Mucosa of stomach (tissue), 1 donor: ENCODE data around the gene MAGEA10.
"Not testable (repeated sequence)": the region's sequence is repeated elsewhere in the genome, so short reads cannot be mapped to it uniquely, and the experiment has no call there.

ENCODE experiments used
- H3K27me3 ChIP-seq: one replicate; pipeline ENCODE4 v1.7.0; 2013; ENCODE audit warnings: mild to moderate bottlenecking, low read length; ENCODE audit not compliant: control insufficient read depth, insufficient read depth
- H3K36me3 ChIP-seq: one replicate; pipeline ENCODE4 v1.7.0; 2013; ENCODE audit warnings: low read length; ENCODE audit not compliant: control insufficient read depth, insufficient read depth
- H3K4me1 ChIP-seq: one replicate; pipeline ENCODE4 v1.7.0; 2013; ENCODE audit warnings: mild to moderate bottlenecking, low read length; ENCODE audit not compliant: control insufficient read depth, insufficient read depth
- H3K4me3 ChIP-seq: one replicate; pipeline ENCODE4 v1.7.0; 2013; ENCODE audit warnings: low read length
- H3K9ac ChIP-seq: one replicate; pipeline ENCODE4 v1.7.0; 2013; ENCODE audit warnings: mild to moderate bottlenecking, low read length, moderate library complexity
- H3K9me3 ChIP-seq: one replicate; pipeline ENCODE4 v1.7.0; 2013; ENCODE audit warnings: mild to moderate bottlenecking, low read length, moderate library complexity; ENCODE audit not compliant: control insufficient read depth
- donor health status: Pancreatic carcinoma.

MAGEA10 gene

GRCh38 chrX:152139589-152139988 is 1.2 kb upstream of the MAGEA10 start:
- no peaks in the 10 kb centered on the region for H3K27me3 ChIP-seq
- H3K4me1 ChIP-seq, result no peaks in the 10 kb centered on the region
- no peak overlapping the region for H3K9ac ChIP-seq
- H3K9me3 ChIP-seq, result no peaks in the 10 kb centered on the region
- H3K4me3 ChIP-seq, result no peak overlapping the region
- no peaks in the 10 kb centered on the region for H3K36me3 ChIP-seq

DNA sequence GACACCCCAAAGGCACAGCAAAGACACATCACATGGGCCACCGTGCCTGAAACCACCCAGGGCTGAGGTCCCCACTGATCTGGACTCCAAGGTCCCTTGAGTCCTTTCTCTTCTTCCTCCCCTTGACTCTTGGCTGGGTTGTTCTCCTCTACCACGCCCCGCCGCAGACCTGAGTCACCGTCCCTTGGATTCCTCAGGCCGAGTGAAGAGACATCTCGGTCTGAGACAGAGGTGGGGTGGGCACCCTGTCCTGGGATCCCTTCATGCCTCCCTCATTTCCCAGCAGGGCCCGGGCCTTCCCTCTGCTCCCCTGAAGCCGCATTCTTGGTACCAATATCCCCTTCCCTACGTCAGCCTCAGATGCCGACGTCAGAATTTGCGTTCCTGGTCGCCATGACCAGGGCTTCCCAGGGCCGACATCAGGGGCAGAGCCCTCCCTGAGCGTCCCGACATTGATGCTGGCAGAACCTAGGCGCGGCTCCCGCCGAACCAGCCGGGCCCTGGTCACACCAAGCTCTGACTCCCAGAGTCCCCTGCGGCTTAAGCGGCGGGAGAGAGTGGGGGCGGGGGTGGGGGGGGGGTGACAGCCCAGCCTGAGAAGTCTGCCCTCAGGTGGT is 498 bp downstream of the MAGEA10 start:
- Histone ChIP-seq H3K9me3 (no peaks in the 10 kb centered on the region), H3K27me3 (no peaks in the 10 kb centered on the region)

GRCh38 chrX:152136312-152136711 is 2.1 kb downstream of the MAGEA10 start:
- Histone ChIP-seq H3K4me3 (no peak overlapping the region), H3K4me1 (no peaks in the 10 kb centered on the region), H3K36me3 (no peaks in the 10 kb centered on the region), H3K9me3 (no peaks in the 10 kb centered on the region), H3K9ac (no peak overlapping the region), H3K27me3 (no peaks in the 10 kb centered on the region)

More for the DNA sequence above, 498 bp downstream of the MAGEA10 start:
- no peak overlapping the region for H3K9ac ChIP-seq
- H3K36me3 ChIP-seq, result no peaks in the 10 kb centered on the region
- H3K4me3 ChIP-seq, result no peak overlapping the region
- H3K4me1 ChIP-seq, result no peaks in the 10 kb centered on the region

DNA sequence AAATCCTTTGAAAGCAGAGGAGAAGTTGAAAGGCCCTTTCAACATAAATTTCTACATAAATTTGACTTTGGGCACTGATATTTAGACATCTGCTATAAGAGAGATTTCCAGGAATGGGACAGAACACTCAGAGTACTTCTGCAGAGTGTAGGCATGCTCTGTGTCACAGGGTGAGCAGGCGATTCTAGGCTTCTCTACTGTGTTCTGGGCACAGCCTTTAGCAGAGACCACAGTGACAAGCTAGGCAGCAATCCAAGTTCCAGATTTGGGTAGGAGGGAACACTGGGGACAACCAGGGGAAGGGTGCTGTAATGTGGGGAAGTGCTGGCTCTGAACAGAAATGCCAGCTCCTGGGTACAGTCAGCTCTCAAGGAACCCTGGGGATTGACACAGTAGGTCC is 6.9 kb downstream of the MAGEA10 start:
- H3K9me3 ChIP-seq, result no peaks in the 10 kb centered on the region

GRCh38 chrX:152129069-152129844 is 9.1 kb downstream of the MAGEA10 start:
- H3K27me3 ChIP-seq, H3K9me3 ChIP-seq, H3K36me3 ChIP-seq, H3K9ac ChIP-seq, H3K4me3 ChIP-seq, H3K4me1 ChIP-seq: not testable (repeated sequence)

More for the DNA sequence above, 6.9 kb downstream of the MAGEA10 start:
- Histone ChIP-seq H3K36me3 (no peaks in the 10 kb centered on the region), H3K4me3 (no peak overlapping the region), H3K9ac (no peak overlapping the region), H3K4me1 (no peaks in the 10 kb centered on the region), H3K27me3 (peaks cover 3% of the 10 kb centered on the region)

DNA sequence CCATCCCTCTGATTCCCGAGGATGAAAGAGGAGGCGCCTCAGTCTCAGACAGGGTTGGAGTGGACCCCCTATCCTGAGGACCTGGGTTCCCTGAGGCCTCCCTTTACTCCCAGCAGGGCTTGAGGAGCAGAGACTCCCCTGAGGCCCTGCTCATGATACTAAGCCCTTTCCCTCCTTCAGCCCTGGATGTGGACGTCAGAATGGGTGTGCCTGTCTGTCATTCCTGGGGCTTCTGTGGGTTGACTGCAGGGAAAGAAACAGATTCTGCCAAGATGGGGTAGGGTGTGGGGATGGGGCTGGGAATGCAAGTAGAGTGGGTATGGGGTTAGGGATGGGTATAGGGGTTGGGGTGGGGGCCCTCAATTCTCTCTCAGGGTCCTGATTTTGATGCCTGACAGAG is 21.1 kb downstream of the MAGEA10 start:
- Histone ChIP-seq H3K36me3 (no peaks in the 10 kb centered on the region), H3K9me3 (no peaks in the 10 kb centered on the region), H3K27me3 (no peaks in the 10 kb centered on the region), H3K4me1 (no peaks in the 10 kb centered on the region), H3K4me3 (no peak overlapping the region), H3K9ac (no peak overlapping the region)

DNA sequence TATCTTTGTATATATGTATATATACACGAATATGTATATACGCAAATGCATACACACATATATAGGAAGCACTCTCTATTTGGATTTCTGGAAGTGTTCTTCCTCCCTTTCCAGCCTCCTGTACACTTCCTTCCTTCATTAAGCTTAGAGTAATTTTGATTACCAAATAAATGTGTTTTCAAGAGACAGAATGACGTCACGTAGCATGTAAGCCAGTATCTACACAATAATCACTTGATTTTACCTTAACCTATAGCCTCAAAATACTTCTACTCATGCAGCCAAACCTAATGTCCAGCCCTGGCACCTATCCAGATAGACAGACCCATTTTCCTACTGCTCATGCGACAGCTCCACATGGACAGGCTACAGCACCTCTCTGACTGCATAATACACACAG is 29.9 kb downstream of the MAGEA10 start:
- Histone ChIP-seq H3K27me3 (no peaks in the 10 kb centered on the region), H3K9ac (no peak overlapping the region), H3K9me3 (no peaks in the 10 kb centered on the region), H3K4me1 (no peaks in the 10 kb centered on the region), H3K4me3 (no peak overlapping the region), H3K36me3 (no peaks in the 10 kb centered on the region)

DNA sequence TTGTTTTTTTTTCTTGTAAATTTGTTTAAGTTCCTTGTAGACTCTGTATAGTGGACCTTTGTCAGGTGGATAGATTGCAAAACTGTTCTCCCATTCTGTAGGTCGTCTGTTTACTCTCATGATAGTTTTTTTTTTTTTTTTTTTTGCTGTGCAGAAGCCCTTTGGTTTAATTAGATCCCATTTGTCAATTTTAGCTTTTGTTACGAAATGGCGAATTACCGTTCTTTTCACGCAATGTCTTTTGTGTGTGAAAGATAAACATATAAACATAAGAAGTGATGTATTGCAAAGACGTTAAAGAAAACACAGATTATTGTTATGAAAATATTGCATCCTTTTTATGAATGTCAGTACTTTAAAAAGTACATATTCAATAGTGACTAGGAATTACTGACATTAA is 34.5 kb downstream of the MAGEA10 start:
- no peaks in the 10 kb centered on the region for H3K9me3 ChIP-seq
- H3K27me3 ChIP-seq, result no peaks in the 10 kb centered on the region
- no peaks in the 10 kb centered on the region for H3K36me3 ChIP-seq
- no peak overlapping the region for H3K9ac ChIP-seq
- H3K4me1 ChIP-seq, result no peaks in the 10 kb centered on the region
- no peak overlapping the region for H3K4me3 ChIP-seq

- no peaks in the 10 kb centered on the region for H3K36me3 ChIP-seq
- no peaks in the 10 kb centered on the region for H3K9me3 ChIP-seq
- H3K4me3 ChIP-seq, result no peak overlapping the region
- no peaks in the 10 kb centered on the region for H3K4me1 ChIP-seq
- H3K27me3 ChIP-seq, result no peaks in the 10 kb centered on the region
- no peak overlapping the region for H3K9ac ChIP-seq
Measured at GRCh38 chrX:152086141-152086540, 52.2 kb downstream of the MAGEA10 start.
